PC-3 (cell line): ENCODE measurements around the gene AMD1.

ENCODE experiments used
- CTCF ChIP-seq: fragments of 300-600 bp; sonication (generic); conservative IDR thresholded peaks from 2 replicates; pipeline ENCODE4 v1.5.1; 2017; ENCODE audit warnings: antibody characterized with exemption, low read depth, mild to moderate bottlenecking, low read length
- EZH2 ChIP-seq: fragments of 300-600 bp; sonication (generic); IDR thresholded peaks from one replicate; pipeline ENCODE4 v1.6.1; 2017; ENCODE audit warnings: antibody characterized with exemption, mild to moderate bottlenecking, low read length; ENCODE audit not compliant: unreplicated experiment
- EZH2phosphoT487 ChIP-seq: fragments of 300-600 bp; sonication (generic); IDR thresholded peaks from 2 replicates; pipeline ENCODE4 v1.6.1; 2018; ENCODE audit warnings: mild to moderate bottlenecking, antibody characterized with exemption, low read length, borderline replicate concordance

DNA sequence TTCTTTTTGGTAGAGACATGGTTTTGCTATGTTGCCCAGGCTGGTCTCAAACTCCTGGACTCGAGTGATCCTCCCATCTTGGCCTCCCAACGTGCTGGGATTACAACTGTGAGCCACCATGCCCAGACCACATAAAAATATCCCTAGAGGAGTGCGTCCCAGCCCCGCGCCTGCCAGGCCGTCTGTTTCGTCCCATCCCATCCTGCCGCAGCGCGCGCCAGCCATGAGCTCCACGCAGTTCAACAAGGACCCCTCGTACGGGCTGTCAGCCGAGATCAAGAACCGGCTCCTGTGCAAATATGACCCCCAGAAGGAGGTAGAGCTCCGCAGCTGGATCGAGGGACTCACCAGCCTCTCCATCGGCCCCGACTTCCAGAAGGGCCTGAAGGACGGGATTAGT is 16.6 kb upstream of the AMD1 start:
- no peak for TF ChIP-seq CTCF
- TF ChIP-seq EZH2phosphoT487, result no peak
- TF ChIP-seq EZH2, result no peak
